ENCODE data around the gene UBAC2. TPM values are rescaled to one million over a fixed set of nuclear protein-coding genes. Genes with fewer than 3 reads are reported as not detected.

Gene UBAC2
- total and polyA plus RNA-seq, 2 donors: 42.8 to 69.1 TPM

GRCh38 chr13:99308471-99309087, 107.9 kb downstream of the UBAC2 start:
- no peak overlapping the region for H3K27ac ChIP-seq (ENCODE audit: low read depth in 1 of 2, low read length in 1 of 2)

GRCh38 chr13:99310382-99311031, 109.9 kb downstream of the UBAC2 start:
- Histone ChIP-seq H3K9me3 (ENCODE audit: control insufficient read depth in 2 of 2, insufficient read depth in 1 of 2, low read length in 1 of 2) (no peaks in the 10 kb centered on the region), H3K4me3 (ENCODE audit: low read length in 2 of 2) (no peak overlapping the region), H3K27me3 (ENCODE audit: control insufficient read depth in 2 of 2, insufficient read depth in 1 of 2, low read length in 1 of 2) (no peaks in the 10 kb centered on the region), H3K36me3 (ENCODE audit: control insufficient read depth in 2 of 2, insufficient read depth in 2 of 2, low read length in 1 of 2) (peaks cover 0 to 10% of the 10 kb centered on the region in 2 donors), H3K4me1 (ENCODE audit: control insufficient read depth in 2 of 2, insufficient read depth in 2 of 2, low read length in 2 of 2) (peaks cover 0 to 33% of the 10 kb centered on the region in 2 donors), H3K27ac (ENCODE audit: low read depth in 1 of 2, low read length in 1 of 2) (no peak overlapping the region)
- DNase-seq (ENCODE audit: low read depth in 6 of 9, low spot score in 9 of 9): no peak
- WGBS: 97% methylated on average over 4 of the region's 4 CpGs

More at GRCh38 chr13:99308471-99309087, 107.9 kb downstream of the UBAC2 start:
- Histone ChIP-seq H3K4me3 (ENCODE audit: low read length in 2 of 2) (no peak overlapping the region), H3K36me3 (ENCODE audit: control insufficient read depth in 2 of 2, insufficient read depth in 2 of 2, low read length in 1 of 2) (peaks cover 5 to 11% of the 10 kb centered on the region in 2 donors), H3K4me1 (ENCODE audit: control insufficient read depth in 2 of 2, insufficient read depth in 2 of 2, low read length in 2 of 2) (peaks cover 0 to 28% of the 10 kb centered on the region in 2 donors), H3K27me3 (ENCODE audit: control insufficient read depth in 2 of 2, insufficient read depth in 1 of 2, low read length in 1 of 2) (no peaks in the 10 kb centered on the region), H3K9me3 (ENCODE audit: control insufficient read depth in 2 of 2, insufficient read depth in 1 of 2, low read length in 1 of 2) (no peaks in the 10 kb centered on the region)
- WGBS: 97% methylated on average over 3 of the region's 3 CpGs
- DNase-seq (ENCODE audit: low read depth in 6 of 9, low spot score in 9 of 9): no peak

- Histone ChIP-seq H3K36me3 (ENCODE audit: control insufficient read depth in 2 of 2, insufficient read depth in 2 of 2, low read length in 1 of 2) (peaks cover 0 to 8% of the 10 kb centered on the region in 2 donors), H3K27me3 (ENCODE audit: control insufficient read depth in 2 of 2, insufficient read depth in 1 of 2, low read length in 1 of 2) (no peaks in the 10 kb centered on the region), H3K9me3 (ENCODE audit: control insufficient read depth in 2 of 2, insufficient read depth in 1 of 2, low read length in 1 of 2) (no peaks in the 10 kb centered on the region), H3K4me3 (ENCODE audit: low read length in 2 of 2) (no peak overlapping the region), H3K27ac (ENCODE audit: low read depth in 1 of 2, low read length in 1 of 2) (no peak overlapping the region), H3K4me1 (ENCODE audit: control insufficient read depth in 2 of 2, insufficient read depth in 2 of 2, low read length in 2 of 2) (peaks cover 0 to 35% of the 10 kb centered on the region in 2 donors)
- WGBS: 92% methylated on average over 4 of the region's 4 CpGs
- DNase-seq (ENCODE audit: low read depth in 6 of 9, low spot score in 9 of 9): no peak
Observed at GRCh38 chr13:99311137-99311536, 110.5 kb downstream of the UBAC2 start.

- WGBS: 97% methylated on average over 10 of the region's 10 CpGs
- peaks cover 0 to 36% of the 10 kb centered on the region in 2 donors for H3K4me1 ChIP-seq (ENCODE audit: control insufficient read depth in 2 of 2, insufficient read depth in 2 of 2, low read length in 2 of 2)
- H3K27ac ChIP-seq (ENCODE audit: low read depth in 1 of 2, low read length in 1 of 2): peak overlapping the region; percentile 32 to 36
- peaks cover 2 to 8% of the 10 kb centered on the region in 2 donors for H3K36me3 ChIP-seq (ENCODE audit: control insufficient read depth in 2 of 2, insufficient read depth in 2 of 2, low read length in 1 of 2)
- H3K9me3 ChIP-seq (ENCODE audit: control insufficient read depth in 2 of 2, insufficient read depth in 1 of 2, low read length in 1 of 2): no peaks in the 10 kb centered on the region
- DNase-seq (ENCODE audit: low read depth in 6 of 9, low spot score in 9 of 9): no peak
- H3K4me3 ChIP-seq (ENCODE audit: low read length in 2 of 2): no peak overlapping the region
- no peaks in the 10 kb centered on the region for H3K27me3 ChIP-seq (ENCODE audit: control insufficient read depth in 2 of 2, insufficient read depth in 1 of 2, low read length in 1 of 2)
Observed at GRCh38 chr13:99311748-99312492, 111.3 kb downstream of the UBAC2 start.

- 60% methylated on average over 7 of the region's 7 CpGs for WGBS
- Histone ChIP-seq H3K27ac (ENCODE audit: low read depth in 1 of 2, low read length in 1 of 2) (peak overlapping the region; percentile 32 to 36), H3K4me3 (ENCODE audit: low read length in 2 of 2) (no peak overlapping the region), H3K27me3 (ENCODE audit: control insufficient read depth in 2 of 2, insufficient read depth in 1 of 2, low read length in 1 of 2) (no peaks in the 10 kb centered on the region), H3K36me3 (ENCODE audit: control insufficient read depth in 2 of 2, insufficient read depth in 2 of 2, low read length in 1 of 2) (peaks cover 2 to 12% of the 10 kb centered on the region in 2 donors), H3K9me3 (ENCODE audit: control insufficient read depth in 2 of 2, insufficient read depth in 1 of 2, low read length in 1 of 2) (no peaks in the 10 kb centered on the region), H3K4me1 (ENCODE audit: control insufficient read depth in 2 of 2, insufficient read depth in 2 of 2, low read length in 2 of 2) (peaks cover 0 to 36% of the 10 kb centered on the region in 2 donors)
- no peak for DNase-seq (ENCODE audit: low read depth in 6 of 9, low spot score in 9 of 9)
Observed at GRCh38 chr13:99312493-99312883, 111.8 kb downstream of the UBAC2 start.

GRCh38 chr13:99313501-99313900, 112.8 kb downstream of the UBAC2 start:
- Histone ChIP-seq H3K36me3 (ENCODE audit: control insufficient read depth in 2 of 2, insufficient read depth in 2 of 2, low read length in 1 of 2) (peaks cover 2 to 15% of the 10 kb centered on the region in 2 donors), H3K4me1 (ENCODE audit: control insufficient read depth in 2 of 2, insufficient read depth in 2 of 2, low read length in 2 of 2) (peaks cover 0 to 30% of the 10 kb centered on the region in 2 donors), H3K27me3 (ENCODE audit: control insufficient read depth in 2 of 2, insufficient read depth in 1 of 2, low read length in 1 of 2) (no peaks in the 10 kb centered on the region), H3K9me3 (ENCODE audit: control insufficient read depth in 2 of 2, insufficient read depth in 1 of 2, low read length in 1 of 2) (no peaks in the 10 kb centered on the region), H3K4me3 (ENCODE audit: low read length in 2 of 2) (no peak overlapping the region), H3K27ac (ENCODE audit: low read depth in 1 of 2, low read length in 1 of 2) (no peak overlapping the region)
- WGBS: 94% methylated on average over 3 of the region's 3 CpGs
- no peak for DNase-seq (ENCODE audit: low read depth in 6 of 9, low spot score in 9 of 9)

- Histone ChIP-seq H3K27ac (ENCODE audit: low read depth in 1 of 2, low read length in 1 of 2) (no peak overlapping the region), H3K4me3 (ENCODE audit: low read length in 2 of 2) (no peak overlapping the region), H3K4me1 (ENCODE audit: control insufficient read depth in 2 of 2, insufficient read depth in 2 of 2, low read length in 2 of 2) (peaks cover 0 to 30% of the 10 kb centered on the region in 2 donors), H3K27me3 (ENCODE audit: control insufficient read depth in 2 of 2, insufficient read depth in 1 of 2, low read length in 1 of 2) (no peaks in the 10 kb centered on the region), H3K36me3 (ENCODE audit: control insufficient read depth in 2 of 2, insufficient read depth in 2 of 2, low read length in 1 of 2) (peaks cover 2 to 13% of the 10 kb centered on the region in 2 donors), H3K9me3 (ENCODE audit: control insufficient read depth in 2 of 2, insufficient read depth in 1 of 2, low read length in 1 of 2) (no peaks in the 10 kb centered on the region)
- WGBS: 98% methylated on average over 1 of the region's 1 CpG
- DNase-seq (ENCODE audit: low read depth in 6 of 9, low spot score in 9 of 9): no peak
Observed at GRCh38 chr13:99313941-99314340, 113.3 kb downstream of the UBAC2 start.

- Histone ChIP-seq H3K36me3 (ENCODE audit: control insufficient read depth in 2 of 2, insufficient read depth in 2 of 2, low read length in 1 of 2) (peaks cover 6 to 18% of the 10 kb centered on the region in 2 donors), H3K4me1 (ENCODE audit: control insufficient read depth in 2 of 2, insufficient read depth in 2 of 2, low read length in 2 of 2) (peaks cover 0 to 30% of the 10 kb centered on the region in 2 donors), H3K27me3 (ENCODE audit: control insufficient read depth in 2 of 2, insufficient read depth in 1 of 2, low read length in 1 of 2) (no peaks in the 10 kb centered on the region), H3K9me3 (ENCODE audit: control insufficient read depth in 2 of 2, insufficient read depth in 1 of 2, low read length in 1 of 2) (no peaks in the 10 kb centered on the region), H3K27ac (ENCODE audit: low read depth in 1 of 2, low read length in 1 of 2) (peak overlapping the region; percentile 48 to 56), H3K4me3 (ENCODE audit: low read length in 2 of 2) (no peak overlapping the region)
- 83% methylated on average over 10 of the region's 10 CpGs for WGBS
- DNase-seq (ENCODE audit: low read depth in 6 of 9, low spot score in 9 of 9): peak in 2 of 9 donors; percentile 37 to 60
Observed at GRCh38 chr13:99314640-99315176, 114.1 kb downstream of the UBAC2 start.

Measured in thymus (tissue), 11 donors.